HCT116 (cell line): Measurements from ENCODE around the gene ACTN3. TPM values are rescaled to one million over a fixed set of nuclear protein-coding genes. Genes with fewer than 3 reads are reported as not detected.

ENCODE experiments used
- ATAC-seq: fragments of 200-7000 bp; cut with Tn5 transposase; 2 replicates; pipeline ENCODE4 v1.9.1; 2020; ENCODE audit warnings: mild to moderate bottlenecking, moderate library complexity
- BruUV-seq: library from RNA; stranded (reverse); fragments of 400-500 nt; replicated peaks from 2 replicates; lab custom pipeline; 2021; lab: Mats Ljungman, UMichigan
- CTCF ChIA-PET: fragments of 300-600 bp; sonication (Branson Sonifier 250); formaldehyde crosslinking; loops from one replicate; lab custom pipeline; 2021; ENCODE audit warnings: antibody characterized with exemption; lab: Charles Lee
- POLR2A ChIA-PET: fragments of 300-600, 350-600 bp; sonication (Branson Sonifier 250); formaldehyde crosslinking; loops from one replicate; lab custom pipeline; 2021; ENCODE audit warnings: antibody characterized with exemption; lab: Charles Lee
- RAD21 ChIA-PET, 2 experiments: fragments of 300-600 bp; sonication (Branson Sonifier 250); formaldehyde crosslinking; loops; one replicate each; lab custom pipeline; 2023; ENCODE audit warnings: low total read pairs in 2 of 2; ENCODE audit not compliant: uncharacterized antibody in 2 of 2, unreplicated experiment in 2 of 2, low non-redundant PET in 1 of 2; lab: Charles Lee
- DNase-seq: peaks from one replicate; pipeline ENCODE4 v3.0.0-alpha.2; 2010; ENCODE audit warnings: low read depth, low spot score
- H2AFZ ChIP-seq: fragments of 200-600 bp; shearing (Covaris generic), sonication (generic); 2 replicates; pipeline ENCODE4 v1.6.1; 2017; ENCODE audit warnings: low read depth, mixed run types, mixed read lengths, antibody characterized with exemption, low read length; ENCODE audit not compliant: poor library complexity, severe bottlenecking
- H3K27ac ChIP-seq: 2 replicates; pipeline ENCODE4 v1.5.1; 2012; ENCODE audit warnings: low read depth, low read length
- H3K27me3 ChIP-seq: fragments of 200-600 bp; sonication (generic); 2 replicates; pipeline ENCODE4 v1.6.1; 2016; ENCODE audit warnings: mixed run types, low read length, mixed read lengths; ENCODE audit not compliant: insufficient read depth
- H3K36me3 ChIP-seq, 2 experiments: fragments of 200-500 bp in 1 of 2; fragments of 200-600 bp in 1 of 2; sonication (Bioruptor generic) in 1 of 2; sonication (generic) in 1 of 2; 2 replicates each; pipeline versions ENCODE4 v1.5.1 to v1.6.1; 2014 to 2016; ENCODE audit warnings: low read length in 2 of 2, inconsistent platforms in 1 of 2, mixed read lengths in 1 of 2, mixed run types in 1 of 2; ENCODE audit not compliant: insufficient read depth in 2 of 2, control insufficient read depth in 1 of 2
- H3K4me1 ChIP-seq, 2 experiments: fragments of 200-600 bp in 1 of 2; sonication (generic) in 1 of 2; 2 replicates each; pipeline versions ENCODE4 v1.5.1 to v1.6.1; 2012 to 2017; ENCODE audit warnings: low read length in 2 of 2, inconsistent platforms in 1 of 2, mild to moderate bottlenecking in 1 of 2, mixed read lengths in 1 of 2, mixed run types in 1 of 2, moderate library complexity in 1 of 2; ENCODE audit not compliant: insufficient read depth in 2 of 2, control insufficient read depth in 1 of 2
- H3K4me2 ChIP-seq: fragments of 200-600 bp; sonication (generic); 2 replicates; pipeline ENCODE4 v1.6.1; 2017; ENCODE audit warnings: mixed run types, low read length, mixed read lengths
- H3K4me3 ChIP-seq, 2 experiments: fragments of 200-600 bp in 1 of 2; sonication (generic) in 1 of 2; replicated peaks in 1 of 2; 2 replicates each; pipeline ENCODE4 v1.5.1; 2011 to 2016; ENCODE audit warnings: low read length in 2 of 2, control low read depth in 1 of 2, low read depth in 1 of 2, mild to moderate bottlenecking in 1 of 2, mixed read lengths in 1 of 2, mixed run types in 1 of 2
- H3K79me2 ChIP-seq: fragments of 200-600 bp; sonication (generic); 2 replicates; pipeline ENCODE4 v1.6.1; 2017; ENCODE audit warnings: mild to moderate bottlenecking, mixed run types, low read length, moderate library complexity, mixed read lengths; ENCODE audit not compliant: insufficient read depth
- H3K9ac ChIP-seq: fragments of 200-600 bp; sonication (generic); 2 replicates; pipeline ENCODE4 v1.6.1; 2016; ENCODE audit warnings: low read length, mixed read lengths
- H3K9me2 ChIP-seq: fragments of 200-600 bp; sonication (generic), shearing (Covaris generic); 2 replicates; pipeline ENCODE4 v1.6.1; 2017; ENCODE audit warnings: mixed run types, mild to moderate bottlenecking, moderate library complexity; ENCODE audit not compliant: insufficient read depth
- H3K9me3 ChIP-seq, 2 experiments: fragments of 200-500 bp in 1 of 2; fragments of 200-600 bp in 1 of 2; sonication (Bioruptor generic) in 1 of 2; sonication (generic) in 1 of 2; 2 replicates each; pipeline ENCODE4 v1.6.1; 2014 to 2017; ENCODE audit warnings: low read length in 2 of 2, mixed read lengths in 2 of 2, inconsistent platforms in 1 of 2, low read depth in 1 of 2, mild to moderate bottlenecking in 1 of 2, mixed run types in 1 of 2, moderate library complexity in 1 of 2; ENCODE audit not compliant: control insufficient read depth in 1 of 2, insufficient read depth in 1 of 2
- H4K20me1 ChIP-seq: fragments of 200-600 bp; sonication (generic), shearing (Covaris generic); 2 replicates; pipeline ENCODE4 v1.6.1; 2017; ENCODE audit warnings: mixed run types, mild to moderate bottlenecking, moderate library complexity; ENCODE audit not compliant: insufficient read depth
- ATF3 ChIP-seq: IDR thresholded peaks from 2 replicates; pipeline ENCODE4 v1.6.1; 2012
- CEBPB ChIP-seq: IDR thresholded peaks from 2 replicates; pipeline ENCODE4 v1.6.1; 2012; ENCODE audit warnings: low read depth
- ELF1 ChIP-seq: IDR thresholded peaks from 2 replicates; pipeline ENCODE4 v1.6.1; 2012; ENCODE audit warnings: low read depth, borderline replicate concordance
- EZH2 ChIP-seq: fragments of 200-600 bp; sonication (generic); IDR thresholded peaks from 2 replicates; pipeline ENCODE4 v1.6.1; 2017; ENCODE audit warnings: antibody characterized with exemption, mixed run types
- JUND ChIP-seq: IDR thresholded peaks from 2 replicates; pipeline ENCODE4 v1.6.1; 2012
- POLR2A ChIP-seq: IDR thresholded peaks from 2 replicates; pipeline ENCODE4 v1.7.0; 2011; ENCODE audit warnings: borderline replicate concordance; ENCODE audit not compliant: insufficient read depth, insufficient read length; ENCODE audit errors: extremely low read depth
- RAD21 ChIP-seq: IDR thresholded peaks from 2 replicates; pipeline ENCODE4 v1.6.1; 2012; ENCODE audit warnings: low read depth, mild to moderate bottlenecking
- SIN3A ChIP-seq: IDR thresholded peaks from 2 replicates; pipeline ENCODE4 v1.6.1; 2012; ENCODE audit warnings: low read depth
- SRF ChIP-seq: IDR thresholded peaks from 2 replicates; pipeline ENCODE4 v1.6.1; 2012; ENCODE audit warnings: low read depth
- ZBTB33 ChIP-seq: IDR thresholded peaks from 2 replicates; pipeline ENCODE4 v1.6.1; 2011; ENCODE audit warnings: mild to moderate bottlenecking, low read length, moderate library complexity; ENCODE audit not compliant: insufficient replicate concordance; ENCODE audit errors: extremely low read depth
- ZFX ChIP-seq: fragments of 450-650 bp; IDR thresholded peaks from 2 replicates; pipeline ENCODE4 v1.6.1; 2017
- ZNF274 ChIP-seq: fragments of 200-500 bp; sonication (Bioruptor generic); IDR thresholded peaks from 2 replicates; pipeline ENCODE4 v1.6.1; 2014; ENCODE audit warnings: mild to moderate bottlenecking, low read depth, low read length, inconsistent platforms
- intact Hi-C: fragments of 100-400 bp; cut with micrococcal nuclease; formaldehyde crosslinking; loops from 2 replicates; pipeline ENCODE4 v1.10.0; 2022
- total RNA-seq: library from RNA; stranded (reverse); gene quantifications from one replicate; pipeline ENCODE4 v1.2.1, GENCODE V29; 2021; ENCODE audit not compliant: unreplicated experiment

The ACTN3 gene
- total RNA-seq, 1 experiment from 2014 or later, result not detected

GRCh38 chr11:66563832-66564231, 17.1 kb downstream of the ACTN3 start:
- intact Hi-C loops, result no loop called here
- no peaks in the 10 kb centered on the region for H3K9me2 ChIP-seq
- H3K4me1 ChIP-seq, result no peaks in the 10 kb centered on the region
- no peak overlapping the region for H3K9ac ChIP-seq
- H3K9me3 ChIP-seq, result no peaks in the 10 kb centered on the region
- H4K20me1 ChIP-seq, result no peaks in the 10 kb centered on the region
- ChIA-PET CTCF (no interaction called here), RAD21 (no interaction called here), POLR2A (no interaction called here)
- H3K36me3 ChIP-seq, result no peaks in the 10 kb centered on the region
- H3K79me2 ChIP-seq, result no peaks in the 10 kb centered on the region
- no peak overlapping the region for H3K4me3 ChIP-seq
- BruUV-seq, result no TSS peak
- TF ChIP-seq ZBTB33 (no peak), CEBPB (no peak)
- H3K4me2 ChIP-seq, result no peak overlapping the region
- H3K27ac ChIP-seq, result no peak overlapping the region
- no peak for ATAC-seq
- no peak for DNase-seq
- no peaks in the 10 kb centered on the region for H3K27me3 ChIP-seq
- no peak overlapping the region for H2AFZ ChIP-seq

GRCh38 chr11:66564538-66564937, 17.8 kb downstream of the ACTN3 start:
- Histone ChIP-seq H3K36me3 (no peaks in the 10 kb centered on the region), H3K9ac (no peak overlapping the region), H3K79me2 (no peaks in the 10 kb centered on the region), H3K9me3 (no peaks in the 10 kb centered on the region), H3K4me1 (no peaks in the 10 kb centered on the region), H3K27me3 (no peaks in the 10 kb centered on the region)
- no peak for ATAC-seq
- intact Hi-C loops, result no loop called here
- POLR2A ChIA-PET, result no interaction called here
- BruUV-seq, result no TSS peak
- TF ChIP-seq ZBTB33 (no peak), ELF1 (no peak), SIN3A (no peak), ZNF274 (no peak), SRF (no peak), EZH2 (no peak), RAD21 (no peak), ATF3 (no peak), ZFX (no peak), POLR2A (no peak), JUND (no peak), CEBPB (no peak)
- TF ChIP-seq, all 23 proteins: peak for 0
- RAD21 ChIA-PET, result no interaction called here
- Histone ChIP-seq H3K27ac (no peak overlapping the region), H3K4me3 (no peak overlapping the region), H2AFZ (no peak overlapping the region), H3K9me2 (no peaks in the 10 kb centered on the region), H3K4me2 (no peak overlapping the region), H4K20me1 (no peaks in the 10 kb centered on the region)
- DNase-seq, result no peak
- CTCF ChIA-PET, result no interaction called here
